GM21786 (cell line): ENCODE measurements around the gene UPK3B.
"Not testable (repeated sequence)": the region's sequence is repeated elsewhere in the genome, so short reads cannot be mapped to it uniquely, and the experiment has no call there.

Experiments
- ATAC-seq: cut with Tn5 transposase; IDR thresholded peaks from one replicate; pipeline ENCODE4 v1.9.1; 2021; ENCODE audit not compliant: unreplicated experiment

UPK3B gene

GRCh38 chr7:76512941-76513816, 2.8 kb downstream of the UPK3B start:
- no peak for ATAC-seq

- no peak for ATAC-seq
Measured at GRCh38 chr7:76513817-76514799, 3.8 kb downstream of the UPK3B start.

GRCh38 chr7:76514926-76515771, 4.8 kb downstream of the UPK3B start:
- no peak for ATAC-seq

- no peak for ATAC-seq
Measured at GRCh38 chr7:76515999-76516443, 5.7 kb downstream of the UPK3B start.

- not testable (repeated sequence) for ATAC-seq
Measured at GRCh38 chr7:76516932-76517331, 6.6 kb downstream of the UPK3B start.

- not testable (repeated sequence) for ATAC-seq
Measured at GRCh38 chr7:76526183-76526582, 15.8 kb downstream of the UPK3B start.

- not testable (repeated sequence) for ATAC-seq
Measured at GRCh38 chr7:76531643-76532042, 21.3 kb downstream of the UPK3B start.

- not testable (repeated sequence) for ATAC-seq
Measured at GRCh38 chr7:76543197-76543596, 32.8 kb downstream of the UPK3B start, which contains the start of gene SPDYE16. Gene SPDYE16, minus strand, starts transcription at chr7:76543297. Its CDS starts 1,838 bp downstream, at chr7:76541459.

- ATAC-seq: peak; percentile 98
Measured at GRCh38 chr7:76549025-76549854, 38.9 kb downstream of the UPK3B start.

- ATAC-seq: not testable (repeated sequence)
Measured at GRCh38 chr7:76549855-76550248, 39.5 kb downstream of the UPK3B start.

GRCh38 chr7:76551992-76552391, 41.6 kb downstream of the UPK3B start:
- not testable (repeated sequence) for ATAC-seq

- ATAC-seq: not testable (repeated sequence)
Measured at GRCh38 chr7:76559685-76560084, 49.3 kb downstream of the UPK3B start.

- not testable (repeated sequence) for ATAC-seq
Measured at GRCh38 chr7:76560157-76560556, 49.8 kb downstream of the UPK3B start.

- not testable (repeated sequence) for ATAC-seq
Measured at GRCh38 chr7:76561342-76561741, 51.0 kb downstream of the UPK3B start.

GRCh38 chr7:76565001-76565400, 54.6 kb downstream of the UPK3B start:
- not testable (repeated sequence) for ATAC-seq
